ENCODE data around the gene PRPSAP1.
"Not testable (repeated sequence)": the region's sequence is repeated elsewhere in the genome, so short reads cannot be mapped to it uniquely, and the experiment has no call there.

PRPSAP1 gene

GRCh38 chr17:76317535-76317934, 36.2 kb downstream of the PRPSAP1 start:
- no peak for DNase-seq (ENCODE audit: low read depth in 1 of 2, low spot score in 1 of 2)
- no peak for TF ChIP-seq JUND (IDR thresholded peaks at IDR 0.05; ENCODE audit: low read depth)
- in situ Hi-C loops (cut with HindIII; ENCODE audit: low pct_unique_long_range_greater_than_20kb, low sequenced_read_pairs), result no loop called here

GRCh38 chr17:76314392-76315227, 39.1 kb downstream of the PRPSAP1 start:
- in situ Hi-C loops (cut with HindIII; ENCODE audit: low pct_unique_long_range_greater_than_20kb, low sequenced_read_pairs), result no loop called here
- DNase-seq (ENCODE audit: low read depth in 1 of 2, low spot score in 1 of 2), result no peak
- TF ChIP-seq JUND (IDR thresholded peaks at IDR 0.05; ENCODE audit: low read depth), result no peak

GRCh38 chr17:76312735-76313134, 41.0 kb downstream of the PRPSAP1 start:
- no peak for DNase-seq (ENCODE audit: low read depth in 1 of 2, low spot score in 1 of 2)
- in situ Hi-C loops (cut with HindIII; ENCODE audit: low pct_unique_long_range_greater_than_20kb, low sequenced_read_pairs), result no loop called here
- TF ChIP-seq JUND (IDR thresholded peaks at IDR 0.05; ENCODE audit: low read depth), result no peak

GRCh38 chr17:76309461-76309860, 44.3 kb downstream of the PRPSAP1 start:
- in situ Hi-C loops (cut with HindIII; ENCODE audit: low pct_unique_long_range_greater_than_20kb, low sequenced_read_pairs), result no loop called here
- no peak for DNase-seq (ENCODE audit: low read depth in 1 of 2, low spot score in 1 of 2)
- TF ChIP-seq JUND (IDR thresholded peaks at IDR 0.05; ENCODE audit: low read depth), result no peak

GRCh38 chr17:76307966-76308338, 45.8 kb downstream of the PRPSAP1 start, which contains the start of gene QRICH2:
Gene QRICH2 (minus strand): TSS chr17:76308276. CDS start chr17:76307998, 278 bp downstream.
- in situ Hi-C loops (cut with HindIII; ENCODE audit: low pct_unique_long_range_greater_than_20kb, low sequenced_read_pairs), result no loop called here
- no peak for DNase-seq (ENCODE audit: low read depth in 1 of 2, low spot score in 1 of 2)
- TF ChIP-seq JUND (IDR thresholded peaks at IDR 0.05; ENCODE audit: low read depth), result no peak

GRCh38 chr17:76307299-76307965, 46.3 kb downstream of the PRPSAP1 start:
- DNase-seq (ENCODE audit: low read depth in 1 of 2, low spot score in 1 of 2), result no peak
- TF ChIP-seq JUND (IDR thresholded peaks at IDR 0.05; ENCODE audit: low read depth), result no peak
- in situ Hi-C loops (cut with HindIII; ENCODE audit: low pct_unique_long_range_greater_than_20kb, low sequenced_read_pairs), result no loop called here

GRCh38 chr17:76305135-76305454, 48.6 kb downstream of the PRPSAP1 start:
- DNase-seq (ENCODE audit: low read depth in 1 of 2, low spot score in 1 of 2); in situ Hi-C loops (cut with HindIII; ENCODE audit: low pct_unique_long_range_greater_than_20kb, low sequenced_read_pairs): not testable (repeated sequence)

GRCh38 chr17:76304226-76305134, 49.2 kb downstream of the PRPSAP1 start:
- TF ChIP-seq JUND (IDR thresholded peaks at IDR 0.05; ENCODE audit: low read depth), result no peak
- no peak for DNase-seq (ENCODE audit: low read depth in 1 of 2, low spot score in 1 of 2)
- in situ Hi-C loops (cut with HindIII; ENCODE audit: low pct_unique_long_range_greater_than_20kb, low sequenced_read_pairs), result no loop called here

GRCh38 chr17:76297436-76297835, 56.3 kb downstream of the PRPSAP1 start:
- in situ Hi-C loops (cut with HindIII; ENCODE audit: low pct_unique_long_range_greater_than_20kb, low sequenced_read_pairs), result no loop called here
- no peak for TF ChIP-seq JUND (IDR thresholded peaks at IDR 0.05; ENCODE audit: low read depth)
- DNase-seq (ENCODE audit: low read depth in 1 of 2, low spot score in 1 of 2), result no peak

- in situ Hi-C loops (cut with HindIII; ENCODE audit: low pct_unique_long_range_greater_than_20kb, low sequenced_read_pairs), result no loop called here
- DNase-seq (ENCODE audit: low read depth in 1 of 2, low spot score in 1 of 2), result no peak
- TF ChIP-seq JUND (IDR thresholded peaks at IDR 0.05; ENCODE audit: low read depth), result no peak
Measured at GRCh38 chr17:76296889-76297288, 56.8 kb downstream of the PRPSAP1 start.

- TF ChIP-seq JUND (IDR thresholded peaks at IDR 0.05; ENCODE audit: low read depth), result no peak
- no peak for DNase-seq (ENCODE audit: low read depth in 1 of 2, low spot score in 1 of 2)
- in situ Hi-C loops (cut with HindIII; ENCODE audit: low pct_unique_long_range_greater_than_20kb, low sequenced_read_pairs), result no loop called here
Measured at GRCh38 chr17:76296186-76296585, 57.5 kb downstream of the PRPSAP1 start.

GRCh38 chr17:76293106-76293505, 60.6 kb downstream of the PRPSAP1 start:
- no peak for DNase-seq (ENCODE audit: low read depth in 1 of 2, low spot score in 1 of 2)
- in situ Hi-C loops (cut with HindIII; ENCODE audit: low pct_unique_long_range_greater_than_20kb, low sequenced_read_pairs), result no loop called here
- no peak for TF ChIP-seq JUND (IDR thresholded peaks at IDR 0.05; ENCODE audit: low read depth)

- TF ChIP-seq JUND (IDR thresholded peaks at IDR 0.05; ENCODE audit: low read depth), result no peak
- in situ Hi-C loops (cut with HindIII; ENCODE audit: low pct_unique_long_range_greater_than_20kb, low sequenced_read_pairs), result no loop called here
- DNase-seq (ENCODE audit: low read depth in 1 of 2, low spot score in 1 of 2), result no peak
Measured at GRCh38 chr17:76292567-76292966, 61.1 kb downstream of the PRPSAP1 start.

Measured in T47D (cell line).